Kidney (tissue), 14 donors: ENCODE measurements around the gene LEKR1. TPM values are rescaled to one million over a fixed set of nuclear protein-coding genes. Genes with fewer than 3 reads are reported as not detected.

Experiments used
- DNase-seq, 5 donors: peaks; one replicate each; pipeline ENCODE4 v3.0.0-alpha.2; 2013 to 2020
- FAIRE-seq: peaks from 2 replicates; lab custom pipeline; 2012; peaks lifted over from hg19 to GRCh38; lab: Jason Lieb, UNC
- H3K27ac ChIP-seq, 2 donors: one replicate each; pipeline ENCODE4 v1.7.0; 2013; ENCODE audit warnings: low read depth in 2 of 2, low read length in 2 of 2, inconsistent platforms in 1 of 2
- H3K27me3 ChIP-seq: one replicate; pipeline ENCODE4 v1.7.1; 2013; ENCODE audit warnings: low read length, inconsistent platforms; ENCODE audit not compliant: control insufficient read depth, insufficient read depth
- H3K36me3 ChIP-seq, 3 donors: one replicate each; pipeline versions ENCODE4 v1.7.0 to v1.7.1; 2013; ENCODE audit warnings: low read length in 3 of 3, control low read depth in 1 of 3, inconsistent platforms in 1 of 3; ENCODE audit not compliant: insufficient read depth in 3 of 3, control insufficient read depth in 2 of 3
- H3K4me1 ChIP-seq, 3 donors: one replicate each; pipeline versions ENCODE4 v1.7.0 to v1.7.1; 2013; ENCODE audit warnings: low read length in 3 of 3, inconsistent platforms in 1 of 3, low read depth in 1 of 3; ENCODE audit not compliant: control insufficient read depth in 2 of 3, insufficient read depth in 2 of 3
- H3K4me3 ChIP-seq, 3 donors: one replicate each; pipeline versions ENCODE4 v1.7.0 to v1.8.1; 2013; ENCODE audit warnings: low read length in 3 of 3, control low read depth in 1 of 3, inconsistent platforms in 1 of 3
- H3K9ac ChIP-seq, 3 donors: one replicate each; pipeline versions ENCODE4 v1.7.0 to v1.7.1; 2013; ENCODE audit warnings: low read length in 3 of 3, control low read depth in 1 of 3, inconsistent platforms in 1 of 3
- H3K9me3 ChIP-seq, 3 donors: one replicate each; pipeline versions ENCODE4 v1.7.0 to v1.7.1; 2013; ENCODE audit warnings: low read length in 3 of 3, control low read depth in 1 of 3, inconsistent platforms in 1 of 3; ENCODE audit not compliant: control insufficient read depth in 2 of 3, insufficient read depth in 1 of 3
- intact Hi-C: fragments of 100-400 bp; cut with DNase I; formaldehyde crosslinking; loops from one replicate; pipeline ENCODE4 v1.11.1; 2022
- polyA plus RNA-seq: library from polyadenylated mRNA; stranded (reverse); fragments of 350-450 nt; fragmentation: Illumina TruSeq; extraction: RNeasy Lipid Tissue Mini Kit (QIAGEN cat#74804); gene quantifications from one replicate; pipeline ENCODE4 v1.2.3, GENCODE V29; 2014; ENCODE audit warnings: low read depth, low replicate concordance; ENCODE audit not compliant: insufficient read depth
- total RNA-seq: library from RNA; stranded (reverse); fragmentation: NEBNext Ultra II Directional; extraction: Animal tissue kit (Norgen Biotek cat#: 25700); gene quantifications from one replicate; pipeline ENCODE4 v1.2.1, GENCODE V29; 2021
- TF ChIP-seq, protein P1 (sequence below): IDR thresholded peaks from 3 replicates; pipeline ENCODE4 v1.5.1; 2012; ENCODE audit warnings: mild to moderate bottlenecking, moderate library complexity, borderline replicate concordance; ENCODE audit not compliant: insufficient read depth; ENCODE audit errors: extremely low read depth
- donor health status: control.
- donor health status: control.
- donor health status: control.
- donor health status: control.
- donor health status: control.
- donor health status: DM: yes; HTN: yes; CAD: no.
- donor health status: Normal renal cell carcinoma (clear cell type).

LEKR1 gene
- total and polyA plus RNA-seq, 2 donors from 2014 or later = 1.6 to 1.8 TPM

- Histone ChIP-seq H3K27ac (no peak overlapping the region), H3K27me3 (no peaks in the 10 kb centered on the region), H3K9me3 (no peaks in the 10 kb centered on the region), H3K4me3 (no peak overlapping the region), H3K4me1 (no peaks in the 10 kb centered on the region), H3K9ac (no peak overlapping the region), H3K36me3 (no peaks in the 10 kb centered on the region)
- DNase-seq = no peak
- FAIRE-seq = no peak
- intact Hi-C loops = no loop called here
- TF ChIP-seq, protein P1, sequence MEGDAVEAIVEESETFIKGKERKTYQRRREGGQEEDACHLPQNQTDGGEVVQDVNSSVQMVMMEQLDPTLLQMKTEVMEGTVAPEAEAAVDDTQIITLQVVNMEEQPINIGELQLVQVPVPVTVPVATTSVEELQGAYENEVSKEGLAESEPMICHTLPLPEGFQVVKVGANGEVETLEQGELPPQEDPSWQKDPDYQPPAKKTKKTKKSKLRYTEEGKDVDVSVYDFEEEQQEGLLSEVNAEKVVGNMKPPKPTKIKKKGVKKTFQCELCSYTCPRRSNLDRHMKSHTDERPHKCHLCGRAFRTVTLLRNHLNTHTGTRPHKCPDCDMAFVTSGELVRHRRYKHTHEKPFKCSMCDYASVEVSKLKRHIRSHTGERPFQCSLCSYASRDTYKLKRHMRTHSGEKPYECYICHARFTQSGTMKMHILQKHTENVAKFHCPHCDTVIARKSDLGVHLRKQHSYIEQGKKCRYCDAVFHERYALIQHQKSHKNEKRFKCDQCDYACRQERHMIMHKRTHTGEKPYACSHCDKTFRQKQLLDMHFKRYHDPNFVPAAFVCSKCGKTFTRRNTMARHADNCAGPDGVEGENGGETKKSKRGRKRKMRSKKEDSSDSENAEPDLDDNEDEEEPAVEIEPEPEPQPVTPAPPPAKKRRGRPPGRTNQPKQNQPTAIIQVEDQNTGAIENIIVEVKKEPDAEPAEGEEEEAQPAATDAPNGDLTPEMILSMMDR = no peak
These were observed 92.6 kb downstream of the LEKR1 start for GRCh38 chr3:156918746-156919145.

DNA sequence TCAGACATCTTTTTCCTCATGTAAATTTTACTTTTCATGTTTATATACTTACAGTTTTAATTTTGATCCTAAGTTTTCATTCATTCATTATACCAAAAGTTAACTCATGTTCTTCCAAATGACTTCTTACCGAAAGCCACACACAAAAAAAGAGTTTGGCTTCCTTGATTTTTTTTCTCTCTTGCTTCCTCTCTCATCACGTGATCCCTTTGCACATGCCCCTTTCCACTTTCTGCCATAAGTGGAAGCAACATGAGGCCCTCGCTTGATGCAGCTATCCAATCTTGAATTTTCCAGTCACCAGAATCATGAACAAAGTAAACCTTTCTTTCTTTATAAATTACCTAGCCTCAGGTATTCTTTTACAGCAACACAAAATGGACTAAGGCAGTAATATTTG, 93.7 kb downstream of the LEKR1 start:
- Histone ChIP-seq H3K9ac (no peak overlapping the region), H3K9me3 (no peaks in the 10 kb centered on the region), H3K36me3 (no peaks in the 10 kb centered on the region), H3K27me3 (no peaks in the 10 kb centered on the region), H3K4me3 (no peak overlapping the region), H3K4me1 (no peaks in the 10 kb centered on the region), H3K27ac (no peak overlapping the region)
- DNase-seq (no peak), FAIRE-seq (no peak)
- intact Hi-C loops = no loop called here
- TF ChIP-seq, protein P1 = no peak

- H3K27me3 ChIP-seq = no peaks in the 10 kb centered on the region
- FAIRE-seq (no peak), DNase-seq (no peak)
- no peaks in the 10 kb centered on the region for H3K4me1 ChIP-seq
- no peak overlapping the region for H3K9ac ChIP-seq
- H3K9me3 ChIP-seq = no peaks in the 10 kb centered on the region
- no peak overlapping the region for H3K4me3 ChIP-seq
- no peaks in the 10 kb centered on the region for H3K36me3 ChIP-seq
- intact Hi-C loops = no loop called here
- no peak overlapping the region for H3K27ac ChIP-seq
- TF ChIP-seq, protein P1 = no peak
These were observed 94.2 kb downstream of the LEKR1 start for GRCh38 chr3:156920399-156920798.

DNA sequence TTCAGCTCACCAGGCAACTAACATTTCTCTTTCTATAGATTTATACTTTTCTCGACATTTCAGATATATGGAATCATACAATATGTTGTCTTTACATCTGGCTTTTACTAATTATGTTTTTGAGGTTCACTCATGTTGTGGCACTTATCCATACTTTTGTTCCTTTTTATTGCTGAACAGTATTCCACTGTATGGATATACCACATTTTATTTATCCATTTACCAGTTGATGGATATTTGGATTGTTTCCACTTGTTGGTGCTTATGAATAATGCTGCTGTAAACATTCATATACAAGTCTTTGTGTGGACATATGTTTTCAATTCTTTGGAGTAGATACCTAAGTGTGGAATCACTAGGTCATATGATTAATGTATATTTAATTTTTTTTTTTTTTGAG, 97.2 kb downstream of the LEKR1 start:
- H3K9me3 ChIP-seq = no peaks in the 10 kb centered on the region
- H3K9ac ChIP-seq = no peak overlapping the region
- DNase-seq = no peak
- H3K4me3 ChIP-seq = no peak overlapping the region
- no peaks in the 10 kb centered on the region for H3K27me3 ChIP-seq
- H3K4me1 ChIP-seq = no peaks in the 10 kb centered on the region
- no peak overlapping the region for H3K27ac ChIP-seq
- H3K36me3 ChIP-seq = no peaks in the 10 kb centered on the region
- intact Hi-C loops = no loop called here
- no peak for FAIRE-seq
- TF ChIP-seq, protein P1 = no peak
